NCI-H1436 (cell line): ENCODE data around the gene SVIL.
"Not testable (repeated sequence)": the region's sequence is repeated elsewhere in the genome, so short reads cannot be mapped to it uniquely, and the experiment has no call there.

ENCODE experiments used
- DNase-seq: peaks from one replicate; lab custom pipeline; 2025; lab: John Stamatoyannopoulos, UW

The SVIL gene

DNA sequence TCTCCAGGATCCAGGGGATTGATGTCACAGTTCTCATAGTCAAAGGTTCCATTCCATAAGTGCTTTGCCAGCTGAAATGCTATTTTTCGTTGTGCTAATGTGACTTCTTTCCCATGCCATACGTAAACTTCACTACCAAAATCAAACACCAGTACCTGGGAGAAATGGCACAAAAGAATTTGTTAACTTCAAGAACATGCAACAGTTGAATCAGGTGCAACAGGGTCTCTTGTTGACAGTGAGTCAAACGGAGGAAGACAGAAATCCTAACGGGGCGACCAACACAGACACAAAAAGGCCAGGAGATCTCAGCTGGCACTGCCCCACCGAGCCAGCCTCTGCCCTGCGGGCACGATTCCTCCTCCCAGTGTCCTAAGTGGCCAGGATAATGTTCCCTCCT lies 150.1 kb downstream of the SVIL start:
- DNase-seq: not testable (repeated sequence)

DNA sequence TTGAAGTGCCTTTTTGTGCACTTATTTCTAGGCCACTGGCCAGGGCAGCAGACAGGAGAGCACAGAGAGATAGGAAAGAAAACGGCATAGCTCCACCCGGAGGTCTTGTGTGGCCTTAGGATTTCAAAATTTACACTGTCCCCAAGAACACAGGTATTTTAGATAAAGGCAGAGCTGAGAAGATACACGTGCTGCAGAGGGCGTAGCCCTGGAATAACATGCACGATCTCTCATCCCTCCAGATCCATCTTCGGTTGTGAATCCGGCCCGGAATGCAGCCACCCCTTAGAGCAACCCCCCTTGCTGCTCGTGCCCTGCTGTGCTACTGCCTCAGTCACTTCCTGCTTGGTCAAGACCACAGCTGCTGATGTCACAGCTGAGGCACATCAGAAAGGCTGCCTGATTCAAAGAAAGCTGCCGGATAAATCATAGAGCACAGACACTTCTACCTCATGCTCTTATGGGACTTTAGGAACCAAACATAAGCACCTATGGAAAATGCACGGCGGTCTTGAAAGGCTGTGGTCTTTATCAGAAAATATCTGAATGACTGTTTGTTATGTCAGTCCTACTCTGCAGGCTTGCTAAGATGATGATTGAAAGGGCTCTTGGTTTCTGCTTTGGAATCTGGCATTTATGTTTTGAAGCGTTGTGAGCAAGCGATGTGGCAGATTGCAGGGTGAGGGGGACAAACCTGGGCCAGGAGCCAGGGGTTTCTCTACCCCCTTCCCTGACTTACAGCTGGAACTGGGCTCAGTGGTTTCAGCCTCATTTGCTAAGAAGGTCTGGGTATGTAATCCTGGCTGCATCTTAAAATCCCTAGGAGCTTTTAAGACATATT lies 152.0 kb downstream of the SVIL start:
- no peak for DNase-seq

DNA sequence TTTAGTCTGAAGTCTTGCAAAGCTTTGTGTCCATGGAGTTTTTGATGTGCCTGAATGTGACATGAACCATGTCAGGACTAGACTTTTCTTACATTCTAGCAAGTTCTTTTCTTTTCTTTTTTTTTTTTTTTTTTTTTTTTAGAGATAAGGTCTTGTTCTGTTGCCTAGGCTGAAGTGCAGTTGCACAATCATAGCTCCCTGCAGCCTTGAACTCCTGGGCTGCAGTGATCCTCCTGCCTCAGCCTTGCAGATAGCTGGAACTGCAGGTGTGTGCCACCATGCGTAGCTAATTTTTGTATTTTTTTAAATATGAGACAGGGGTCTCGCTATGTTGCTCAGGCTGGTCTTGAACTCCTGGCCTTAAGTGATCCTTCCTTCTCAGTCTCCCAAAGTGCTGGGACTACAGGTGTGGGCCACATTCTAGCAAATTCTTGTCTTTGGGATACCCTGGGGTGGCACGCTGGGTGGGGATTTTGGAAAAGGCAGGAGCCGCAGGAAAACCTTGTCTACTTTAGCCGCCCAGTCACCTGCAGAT lies 152.8 kb downstream of the SVIL start:
- no peak for DNase-seq

DNA sequence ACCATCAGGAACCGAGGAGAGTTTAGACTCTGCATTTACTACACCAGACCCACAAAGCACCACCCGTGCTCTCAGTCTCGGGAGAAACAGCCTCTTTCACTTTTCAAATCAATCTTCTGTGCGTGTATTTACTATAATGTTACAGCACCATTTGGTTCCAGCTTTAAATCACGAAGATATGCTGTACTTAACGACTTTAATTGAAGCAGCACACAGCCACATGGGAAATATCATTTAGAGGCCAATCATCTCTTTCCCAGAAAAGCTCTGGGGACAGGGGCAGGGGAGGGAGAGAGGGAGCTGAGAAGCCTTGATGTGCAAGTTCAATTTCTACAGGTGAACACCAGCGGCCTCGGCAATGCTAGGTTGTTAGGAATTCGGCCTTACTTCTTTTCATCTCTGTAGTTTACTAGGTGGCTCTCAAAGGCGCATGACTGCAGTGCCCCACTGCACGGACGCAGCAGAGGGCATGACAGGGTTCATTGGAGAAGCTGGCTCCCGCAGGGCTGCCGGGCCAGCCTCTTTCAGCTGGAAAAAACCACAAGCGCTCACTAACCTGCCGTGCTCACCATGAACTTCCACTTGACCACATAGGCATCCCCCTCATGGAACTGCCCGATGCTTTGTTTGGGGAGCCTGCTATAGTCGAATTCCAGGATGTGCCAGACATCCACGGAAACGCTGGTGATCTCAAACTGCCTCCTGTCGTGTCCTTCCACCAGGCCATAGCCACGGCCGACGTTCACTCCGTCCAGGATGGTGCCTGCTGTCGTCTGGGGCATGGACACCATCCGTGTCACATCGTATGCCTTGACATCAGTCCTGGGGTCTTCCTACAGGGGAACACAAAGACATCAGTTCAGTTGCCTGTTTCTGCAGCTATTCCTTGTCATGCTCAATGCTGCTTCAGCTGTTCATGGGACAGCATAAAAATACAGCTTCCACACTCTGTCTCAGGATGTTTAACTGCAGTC lies 154.5 kb downstream of the SVIL start:
- DNase-seq: peak; percentile 77

DNA sequence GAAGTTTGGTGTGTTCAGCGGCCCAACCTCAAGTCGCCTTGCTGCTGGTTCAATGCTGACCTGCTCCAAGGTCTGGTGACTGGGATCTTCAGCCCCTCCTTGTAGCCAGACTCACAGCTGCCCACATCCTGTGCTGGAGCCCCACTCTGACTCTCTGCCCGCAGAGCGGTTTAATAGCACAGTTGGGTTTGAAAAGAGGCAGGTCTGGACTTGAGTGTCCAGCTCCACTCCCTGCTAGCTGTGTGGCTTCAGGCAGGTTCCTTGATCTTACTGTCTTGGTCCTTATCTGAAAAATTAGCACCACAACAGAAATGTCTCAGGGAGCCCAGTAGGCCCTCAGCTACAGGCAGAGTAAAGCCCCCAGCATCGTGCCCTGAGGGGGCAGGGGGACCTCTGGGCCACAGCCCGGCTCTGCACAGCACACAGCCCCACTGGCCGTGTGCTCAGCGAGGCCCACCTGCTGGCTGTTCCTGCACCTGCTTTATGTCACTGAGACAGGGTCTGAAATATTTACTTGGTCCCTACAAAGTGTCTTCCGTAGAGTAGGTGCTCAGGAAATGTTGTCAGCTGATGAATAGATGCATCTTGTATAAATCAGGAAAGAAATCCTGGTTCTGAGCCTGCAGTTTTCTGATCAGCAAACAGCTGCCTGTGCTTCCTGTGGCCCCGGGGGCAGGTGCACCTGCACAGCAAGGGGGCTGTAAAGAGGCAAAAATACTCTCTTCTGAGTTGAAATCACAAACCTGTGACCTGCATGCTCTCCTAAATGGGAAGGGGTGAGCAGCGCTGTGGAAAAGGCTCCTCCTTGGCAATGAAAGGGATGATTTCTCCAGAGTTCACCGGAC lies 155.5 kb downstream of the SVIL start:
- peak; percentile 3 for DNase-seq

DNA sequence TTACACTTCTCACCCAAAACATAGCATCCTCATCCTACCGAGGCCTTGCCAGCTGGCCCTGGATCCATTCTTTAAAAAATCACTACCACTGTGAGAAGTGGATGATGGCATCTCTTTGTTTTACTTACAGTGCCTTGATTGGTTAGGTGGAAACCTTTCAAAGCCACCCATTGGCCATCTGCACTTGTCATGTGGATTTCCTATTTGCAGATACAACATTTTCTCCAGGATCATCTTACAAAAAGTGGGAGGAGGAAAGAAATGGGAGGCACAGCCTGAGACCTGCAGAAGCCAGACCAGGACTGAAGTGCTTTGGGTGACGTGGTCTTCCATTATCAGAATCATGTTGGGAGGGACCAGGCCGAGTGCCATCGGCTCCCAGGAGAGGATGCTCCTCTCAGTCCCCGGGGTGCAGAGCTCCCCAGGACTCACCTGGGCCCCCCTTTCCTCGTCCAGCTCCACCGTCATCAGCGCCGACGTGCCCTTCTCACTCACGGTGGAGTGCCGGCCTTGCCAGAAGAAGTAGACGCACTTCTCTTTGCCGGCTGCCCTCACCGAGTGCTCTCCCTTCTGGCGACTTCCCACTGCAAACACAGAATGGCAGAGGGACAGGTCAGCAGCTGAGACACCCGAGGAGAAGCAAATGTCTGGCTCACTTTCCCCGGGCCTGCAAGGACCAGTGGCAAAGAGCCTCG lies 161.2 kb downstream of the SVIL start:
- peak; percentile 28 for DNase-seq

DNA sequence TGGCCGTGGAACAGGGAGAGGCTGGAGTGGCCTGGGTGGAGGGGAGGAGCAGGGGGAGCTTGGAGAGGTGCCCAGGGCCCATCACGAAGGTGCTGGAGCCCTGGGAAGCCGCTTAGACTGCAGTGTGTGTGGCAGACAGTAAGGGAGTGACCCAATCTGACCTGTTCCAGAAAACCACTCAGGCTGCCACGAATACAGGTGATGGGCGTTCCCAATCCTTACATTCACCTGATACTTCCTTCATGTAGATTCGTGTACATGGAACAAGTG lies 161.7 kb downstream of the SVIL start:
- no peak for DNase-seq

DNA sequence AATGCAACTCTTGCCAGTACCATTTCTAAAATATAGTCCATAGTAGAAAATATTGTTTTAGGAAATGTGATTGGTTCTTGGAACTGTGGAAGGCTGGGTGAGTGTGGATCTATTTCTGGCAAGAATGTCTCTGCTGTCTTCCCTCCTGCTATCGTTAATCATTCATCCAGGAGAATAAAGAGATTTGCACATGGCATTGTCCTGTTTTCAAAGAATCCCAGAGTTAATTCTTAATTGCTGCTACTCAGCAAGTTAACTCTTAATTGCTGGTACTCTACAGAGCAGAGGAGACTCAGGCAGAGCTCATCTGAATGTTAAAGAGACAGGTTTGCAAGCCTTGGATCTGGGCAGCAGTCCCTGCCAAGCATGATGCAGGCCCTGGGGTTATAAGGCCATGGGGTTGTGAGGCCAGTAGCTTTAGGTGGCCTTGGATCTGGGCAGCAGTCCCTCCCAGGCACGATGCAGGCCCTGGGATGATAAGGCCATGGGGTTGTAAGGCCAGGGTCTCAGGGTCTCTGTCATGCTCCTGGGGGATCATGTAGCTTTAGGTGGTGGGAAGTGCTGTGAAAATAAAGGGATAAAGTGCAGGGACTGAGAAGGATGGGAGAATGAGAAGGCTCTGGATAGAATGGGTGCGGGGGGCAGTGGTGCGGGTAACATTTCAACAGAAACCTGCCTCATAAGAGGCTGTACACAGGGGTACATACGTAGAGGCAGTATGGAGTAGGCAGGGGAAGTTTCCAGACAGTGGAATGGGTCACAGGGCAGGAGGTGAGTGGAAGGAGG lies 162.3 kb downstream of the SVIL start:
- DNase-seq: no peak

DNA sequence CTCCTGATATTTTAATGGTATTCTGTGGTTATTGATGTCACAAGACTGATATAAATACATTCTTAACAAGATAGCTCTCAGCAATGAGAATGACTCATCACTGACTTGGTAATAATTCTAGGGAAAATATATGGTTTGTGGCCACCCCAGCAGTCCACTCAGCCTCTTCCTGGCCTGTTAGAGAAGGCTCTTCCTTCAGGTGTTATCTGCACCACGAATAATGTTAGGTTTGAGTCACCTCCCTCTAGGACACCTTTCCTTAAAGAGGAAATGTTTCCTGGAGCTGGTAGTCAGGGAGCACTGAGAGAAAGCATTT lies 163.3 kb downstream of the SVIL start:
- no peak for DNase-seq

DNA sequence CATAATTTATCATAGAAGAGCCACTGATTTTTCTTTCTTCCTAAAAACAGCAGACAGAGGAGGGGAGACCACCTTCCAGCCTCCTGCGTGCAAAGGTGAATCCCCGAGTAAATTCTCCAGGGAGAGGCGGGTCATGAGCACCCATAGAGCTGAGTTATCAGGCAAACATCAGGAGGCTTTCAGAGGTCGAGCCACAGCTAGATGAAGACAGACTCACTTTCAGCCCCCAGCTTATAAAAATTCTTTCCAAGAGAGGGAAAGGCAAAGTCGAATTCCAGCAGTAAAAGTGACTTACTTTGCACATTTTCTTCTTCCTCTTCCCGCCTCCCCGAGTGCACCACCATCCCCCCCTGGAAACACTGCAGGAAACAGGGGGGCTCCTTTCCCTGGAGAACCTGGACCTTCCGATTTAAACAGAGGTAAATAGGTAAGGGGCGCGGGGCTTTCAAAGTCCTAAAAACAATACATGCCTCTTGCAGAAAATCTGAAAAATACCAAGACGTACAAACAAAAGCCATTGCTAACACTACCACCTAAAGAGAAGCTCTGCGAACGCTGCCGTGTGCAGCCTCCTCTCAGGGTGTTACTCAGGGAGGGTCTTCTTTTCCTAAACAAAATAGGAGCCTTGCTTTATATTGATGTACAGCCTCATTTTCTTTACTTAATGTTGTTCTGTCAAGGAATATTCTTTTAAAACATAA lies 163.8 kb downstream of the SVIL start:
- DNase-seq: no peak

DNA sequence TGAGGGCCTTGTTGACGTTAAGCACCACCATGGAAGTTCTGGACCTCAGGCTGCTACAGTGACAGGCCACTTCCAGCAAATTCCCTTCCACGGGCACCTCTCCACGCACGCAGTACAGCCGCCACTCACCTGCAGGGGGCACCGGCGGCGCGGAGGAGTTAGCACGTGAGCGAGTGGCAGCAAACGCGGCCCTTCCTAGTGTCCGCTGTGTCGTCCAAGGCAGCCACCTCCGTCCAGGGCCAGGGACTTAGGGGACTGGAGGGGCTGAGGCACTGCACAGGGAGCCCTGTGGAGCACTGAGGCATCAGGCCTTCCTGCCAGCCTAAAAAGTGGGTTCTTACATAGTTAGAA lies 164.4 kb downstream of the SVIL start:
- DNase-seq: no peak

DNA sequence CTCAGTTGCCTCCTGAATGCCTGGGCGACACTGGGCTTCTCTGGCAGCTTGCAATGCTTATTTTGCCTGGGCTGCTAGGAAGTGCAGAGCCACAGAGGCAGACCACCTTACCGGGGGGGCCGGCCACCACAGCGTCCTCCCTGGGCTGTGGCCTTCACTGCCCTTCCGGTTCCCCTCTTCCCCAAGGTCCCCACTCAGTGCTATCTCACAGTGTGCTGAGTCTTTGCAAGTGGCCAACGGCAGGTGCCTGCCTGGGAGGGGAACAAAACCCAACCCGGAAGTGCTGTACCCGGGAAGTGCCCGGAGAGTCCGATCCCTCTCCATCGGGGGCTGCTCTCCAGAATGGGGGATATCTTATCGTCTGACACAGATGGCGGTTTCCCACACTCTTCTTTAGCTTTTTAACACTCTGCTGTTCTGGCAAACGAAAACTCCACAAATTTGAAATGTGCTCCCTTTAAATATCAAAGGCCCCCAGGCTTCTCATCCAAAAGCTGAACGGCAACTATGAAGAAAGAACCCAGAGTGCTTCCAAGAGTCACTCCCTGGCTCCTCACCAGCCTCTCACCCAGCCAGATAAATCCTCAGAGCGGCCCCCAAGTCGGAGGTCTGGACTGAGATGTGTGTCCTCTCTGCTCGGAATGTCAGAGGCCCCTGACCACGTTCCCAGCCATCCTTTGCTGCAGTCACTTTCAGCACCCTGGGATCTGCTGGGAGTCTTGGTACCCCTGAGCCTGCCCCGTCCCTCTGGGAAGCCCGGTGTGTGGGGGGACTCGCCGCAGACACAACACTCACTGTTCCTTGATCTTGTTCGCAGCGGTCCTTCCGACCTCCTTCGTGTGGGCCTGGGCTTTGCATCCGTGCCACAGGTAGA lies 165.1 kb downstream of the SVIL start:
- no peak for DNase-seq

DNA sequence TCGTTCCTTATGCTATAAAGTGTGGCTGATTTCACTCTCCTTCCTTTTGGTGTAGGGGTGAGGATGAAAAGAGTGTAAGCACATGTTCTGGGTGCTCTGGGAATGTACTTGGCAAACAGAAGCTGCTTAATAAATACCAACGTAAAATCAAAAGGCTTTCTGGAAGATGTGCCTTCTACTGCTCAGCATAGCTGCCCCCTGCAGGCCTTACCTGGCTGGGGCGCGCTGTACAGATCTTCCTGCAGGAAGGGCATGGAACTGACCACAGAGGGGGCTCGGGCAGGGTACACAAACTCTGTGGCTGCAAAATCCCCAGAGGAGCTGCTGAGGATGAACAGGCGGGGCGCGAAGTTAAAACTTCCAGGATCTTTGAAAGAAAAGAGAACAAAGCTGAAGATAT lies 169.4 kb downstream of the SVIL start:
- no peak for DNase-seq

DNA sequence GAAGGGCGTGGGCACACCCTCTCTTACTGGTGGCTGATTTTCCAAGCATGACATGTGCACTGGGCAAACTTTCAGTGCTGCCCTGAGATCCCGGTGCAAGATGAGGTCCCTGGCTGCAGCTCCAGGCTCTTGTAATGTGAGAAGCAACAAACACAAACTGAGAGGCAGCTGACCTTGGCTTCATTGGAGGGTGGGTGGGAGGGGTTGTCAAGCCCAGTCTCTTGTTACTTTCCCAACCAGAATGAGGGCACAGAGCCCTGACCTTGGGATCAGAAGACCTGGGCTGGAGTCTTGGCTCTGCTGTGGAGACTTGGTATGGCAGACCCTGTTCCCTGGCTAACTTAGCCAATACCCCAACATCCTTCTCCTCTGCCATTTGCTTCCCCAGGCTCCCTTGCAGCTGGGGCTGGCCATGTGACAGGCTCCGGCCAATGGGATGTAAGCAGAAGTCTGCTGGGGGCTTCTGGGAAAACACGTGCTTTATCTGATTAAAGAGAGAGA lies 170.1 kb downstream of the SVIL start:
- DNase-seq: not testable (repeated sequence)

DNA sequence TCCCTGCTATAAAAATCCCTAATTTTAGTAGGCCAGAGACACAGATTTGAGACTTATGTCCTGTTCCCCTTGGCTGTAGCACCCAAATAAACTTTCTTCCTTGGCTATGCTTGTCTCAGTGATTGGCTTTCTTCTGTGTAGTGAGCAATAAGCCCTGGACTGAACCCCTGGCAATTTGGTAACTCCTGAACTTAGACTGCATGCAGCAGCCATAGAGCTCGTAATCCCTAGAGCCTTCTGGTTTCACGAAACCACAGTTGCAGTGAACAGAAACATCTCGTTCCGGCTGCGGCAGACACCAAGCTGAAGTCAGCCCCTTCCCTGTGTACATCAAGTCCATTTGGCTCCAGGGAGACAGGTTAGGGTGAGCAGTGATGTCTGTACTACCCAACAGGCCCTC lies 173.7 kb downstream of the SVIL start:
- DNase-seq: no peak

DNA sequence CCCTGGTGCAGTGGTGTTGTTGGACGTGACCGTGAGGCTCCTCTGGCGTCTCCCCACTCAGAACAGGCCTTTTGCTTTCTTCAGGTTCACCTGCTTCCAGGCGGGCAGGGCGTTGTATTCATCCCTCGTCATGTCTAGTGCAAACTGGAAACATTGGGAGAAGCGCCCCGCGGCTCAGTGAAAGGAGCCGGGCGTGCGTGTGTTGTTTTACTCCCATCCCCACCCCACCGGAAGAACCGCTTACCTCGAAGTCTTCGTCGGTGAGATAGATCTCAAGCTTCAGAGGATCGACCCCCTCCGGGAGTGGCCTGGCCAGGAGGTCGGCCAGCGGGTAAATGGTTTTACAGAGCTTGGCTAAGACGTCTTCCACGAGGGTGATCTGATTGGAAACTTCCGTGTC lies 176.6 kb downstream of the SVIL start:
- DNase-seq: not testable (repeated sequence)

DNA sequence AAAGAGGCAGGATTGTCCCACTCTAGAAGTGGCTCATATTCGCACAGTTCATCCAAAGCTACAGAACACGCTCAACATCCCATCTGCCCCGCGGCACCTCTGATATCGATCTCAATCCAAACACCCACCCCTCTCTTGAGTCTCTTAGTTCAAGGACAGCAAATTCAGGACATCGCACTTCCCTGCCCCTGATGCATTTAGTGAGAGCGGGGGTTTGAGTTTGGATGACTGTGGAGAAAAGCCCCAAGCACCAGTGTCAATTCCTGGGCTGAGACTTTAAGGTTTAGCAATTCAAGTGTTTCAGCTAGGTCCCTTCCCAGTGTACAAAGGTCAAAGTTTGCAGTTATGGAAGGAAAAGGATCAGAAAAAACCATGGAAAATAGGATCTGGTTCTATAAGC lies 179.7 kb downstream of the SVIL start:
- DNase-seq: no peak

DNA sequence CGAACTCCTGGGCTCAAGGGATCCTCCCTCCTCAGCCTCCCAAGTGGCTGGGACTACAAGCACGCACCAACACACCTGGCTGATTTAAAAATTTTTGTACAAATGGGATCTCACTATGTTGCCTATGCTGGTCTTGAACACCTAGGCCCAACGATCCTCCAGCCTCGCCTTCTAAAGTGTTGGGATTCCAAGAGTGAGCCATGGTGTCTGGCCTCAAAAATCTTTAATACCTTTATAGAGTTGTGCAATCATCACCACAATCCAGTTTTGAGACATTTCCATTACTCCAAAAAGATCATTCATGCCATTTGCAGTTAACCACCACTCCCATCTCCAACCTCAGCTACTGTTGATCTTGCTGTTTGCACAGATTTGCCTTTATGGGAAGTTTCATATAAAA lies 180.5 kb downstream of the SVIL start:
- no peak for DNase-seq

DNA sequence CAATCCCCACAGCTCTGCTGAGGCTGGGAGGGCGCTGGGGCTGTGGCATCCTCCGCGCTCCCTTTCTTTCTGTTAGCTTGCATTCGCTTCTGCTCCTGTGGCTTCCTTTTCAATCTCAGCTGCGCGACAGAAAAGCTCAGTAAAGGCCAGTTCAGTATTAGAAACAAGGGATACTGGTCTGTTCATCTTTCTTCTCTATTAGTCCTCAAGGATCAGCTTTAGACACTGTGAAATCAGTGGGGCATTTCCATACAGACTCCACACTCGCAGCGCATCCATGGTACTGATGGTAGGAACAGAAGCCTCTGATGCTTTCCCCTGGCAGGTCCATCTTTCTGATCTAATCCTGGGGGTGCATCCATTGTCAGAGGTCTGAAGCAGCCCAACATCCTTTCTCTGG lies 182.2 kb downstream of the SVIL start:
- no peak for DNase-seq
